Right hindlimb (tissue), 1 donor: Measurements from ENCODE around the gene MBD6.

Experiments used
- DNase-seq: peaks from one replicate; pipeline ENCODE4 v3.0.0-alpha.2; 2018

MBD6 gene

DNA sequence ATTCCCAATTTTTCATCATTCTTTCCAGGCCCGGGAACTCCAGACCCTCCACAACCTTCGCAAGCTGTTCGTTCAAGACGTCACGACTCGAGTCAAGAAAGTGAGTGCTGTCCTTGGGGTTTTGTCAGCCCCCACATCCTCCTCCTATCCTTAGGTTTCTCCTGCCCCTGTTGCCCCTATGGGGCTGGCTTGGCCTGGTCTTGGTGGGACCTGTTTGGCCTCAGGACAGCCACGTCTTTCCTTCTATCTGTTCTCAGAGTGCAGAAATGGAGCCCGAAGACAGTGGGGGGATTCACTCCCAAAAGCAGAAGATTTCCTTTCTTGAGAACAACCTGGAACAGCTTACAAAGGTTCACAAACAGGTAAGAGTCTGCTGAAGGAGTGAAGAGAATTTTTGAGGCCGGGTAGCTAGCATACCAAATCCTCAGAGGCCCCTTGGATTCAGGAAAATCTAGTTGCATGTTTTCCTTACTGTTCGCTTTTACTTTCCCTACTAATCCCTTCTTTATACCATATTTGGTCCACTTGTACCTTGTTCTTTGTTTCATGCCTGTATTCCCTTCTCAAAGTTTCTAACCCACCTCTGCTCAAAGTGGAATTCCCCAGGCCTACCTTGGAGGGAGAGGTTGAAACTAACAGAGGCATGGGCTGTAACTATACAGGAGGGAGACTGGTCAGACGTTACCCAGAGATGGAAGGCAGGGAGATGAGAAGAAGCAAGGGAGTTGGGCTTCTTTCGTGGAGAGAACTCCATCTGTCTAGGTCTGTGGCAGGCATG, 55.5 kb downstream of the MBD6 start:
- no peak for DNase-seq

DNA sequence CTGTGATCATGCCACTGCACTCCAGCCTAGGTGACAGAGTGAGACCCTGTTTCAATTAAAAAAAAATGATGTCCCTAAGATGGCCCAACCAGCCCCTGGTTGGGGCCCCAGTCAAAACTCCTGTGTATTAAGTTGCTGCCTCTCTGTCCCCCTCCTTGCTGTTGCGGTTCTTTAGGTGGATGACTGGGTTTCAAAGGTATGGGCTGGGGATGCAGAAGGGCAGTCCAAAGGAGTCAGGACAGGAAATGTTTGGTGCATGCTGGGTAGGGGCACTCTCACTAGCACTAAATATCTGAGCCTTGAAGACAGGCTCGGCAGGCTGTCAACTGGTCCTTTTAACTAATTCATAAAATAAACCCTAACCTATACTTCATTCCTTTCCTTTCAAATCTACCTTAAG, 56.4 kb downstream of the MBD6 start:
- DNase-seq, result no peak
